Stimulated activated CD4-positive, alpha-beta T cell treated with anti-CD3 and anti-CD28 coated beads, Interleukin-4, amount 100 ng/mL, for 1 hour (primary cell): Measurements from ENCODE around the gene SLC44A5.

Source experiments
- DNase-seq: peaks from one replicate; pipeline ENCODE4 v3.0.0-alpha.2; 2020

Gene SLC44A5

DNA sequence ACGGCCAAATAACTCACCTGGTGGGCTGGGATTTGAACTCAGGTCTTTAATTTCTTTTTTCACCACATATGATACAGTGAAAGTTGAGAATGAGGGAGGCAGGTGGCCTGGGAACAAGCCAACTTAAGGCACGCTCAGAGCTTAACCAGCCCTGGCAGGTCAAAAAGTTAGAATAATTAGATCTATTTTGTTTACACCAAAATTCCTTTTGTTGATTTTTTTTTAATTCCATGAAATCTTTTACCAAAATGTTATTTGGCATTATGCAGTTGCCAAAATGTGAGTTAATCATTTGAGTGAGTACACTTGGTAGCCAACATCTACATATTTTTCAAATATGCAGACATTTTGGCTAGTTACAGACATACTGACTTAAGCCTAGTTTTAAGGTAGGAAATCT lies 439.9 kb downstream of the SLC44A5 start:
- DNase-seq, result no peak

- DNase-seq, result no peak
Measured at GRCh38 chr1:75170011-75170410, 440.9 kb downstream of the SLC44A5 start.

DNA sequence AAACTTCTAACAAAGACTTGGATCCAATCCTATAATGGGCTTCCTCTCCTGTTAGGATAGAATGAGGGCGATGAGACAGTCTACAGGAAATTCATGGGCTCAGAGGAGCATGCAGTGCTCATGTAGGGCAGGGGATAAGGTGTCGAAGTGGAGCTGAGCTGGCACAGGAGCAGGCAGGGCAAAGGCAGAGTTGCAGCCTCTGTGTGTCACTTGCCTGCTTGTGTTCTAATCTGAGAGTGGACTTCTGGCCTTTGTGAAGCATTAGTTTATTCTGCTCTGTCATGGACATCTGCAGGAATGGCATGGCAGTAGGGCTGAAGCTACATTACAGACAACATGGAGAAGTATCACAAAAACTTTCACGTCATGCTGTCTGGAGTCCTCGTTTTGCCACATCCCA lies 444.1 kb downstream of the SLC44A5 start:
- no peak for DNase-seq

GRCh38 chr1:75165264-75165663 lies 445.6 kb downstream of the SLC44A5 start:
- no peak for DNase-seq

DNA sequence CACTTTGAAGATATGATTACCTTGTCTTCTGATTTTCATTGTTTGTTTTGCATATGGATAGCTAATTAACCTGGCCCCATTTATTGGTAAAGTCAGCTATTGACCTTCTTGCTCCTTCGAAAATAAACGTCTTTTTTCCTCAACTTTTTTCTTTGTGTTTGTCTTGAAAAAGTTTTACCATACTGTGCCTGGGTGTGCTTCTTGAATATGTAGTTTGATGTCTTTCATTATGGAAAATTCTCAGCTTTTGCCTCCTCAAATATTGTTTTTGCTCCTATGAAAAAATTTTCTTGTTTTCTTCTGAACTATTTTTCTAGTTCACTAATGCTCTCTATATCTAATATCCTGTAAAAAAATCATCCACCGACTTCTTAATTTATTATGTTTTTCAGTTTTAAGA lies 451.8 kb downstream of the SLC44A5 start:
- no peak for DNase-seq
